IPS-15b (cell line): ENCODE data around the gene C2orf74.
"Not testable (repeated sequence)": the region's sequence is repeated elsewhere in the genome, so short reads cannot be mapped to it uniquely, and the experiment has no call there.

Experiments used
- H3K27me3 ChIP-seq: one replicate; pipeline ENCODE4 v1.6.1; 2013; ENCODE audit warnings: low read length; ENCODE audit not compliant: control insufficient read depth, insufficient read depth
- H3K36me3 ChIP-seq: one replicate; pipeline ENCODE4 v1.6.1; 2013; ENCODE audit warnings: low read length; ENCODE audit not compliant: control insufficient read depth, insufficient read depth
- H3K4me1 ChIP-seq: one replicate; pipeline ENCODE4 v1.6.1; 2013; ENCODE audit warnings: mild to moderate bottlenecking, low read length; ENCODE audit not compliant: control insufficient read depth, insufficient read depth
- H3K4me3 ChIP-seq: one replicate; pipeline ENCODE4 v1.5.1; 2013; ENCODE audit warnings: low read depth, low read length
- H3K9ac ChIP-seq: one replicate; pipeline ENCODE4 v1.6.1; 2013; ENCODE audit warnings: low read depth, mild to moderate bottlenecking, low read length
- H3K9me3 ChIP-seq: one replicate; pipeline ENCODE4 v1.6.1; 2013; ENCODE audit warnings: mild to moderate bottlenecking, low read length; ENCODE audit not compliant: control insufficient read depth, insufficient read depth

The C2orf74 gene

GRCh38 chr2:61145990-61146389 lies 16.0 kb upstream of the C2orf74 start:
- Histone ChIP-seq H3K36me3 (no peaks in the 10 kb centered on the region), H3K27me3 (no peaks in the 10 kb centered on the region), H3K4me3 (no peak overlapping the region), H3K4me1 (no peaks in the 10 kb centered on the region), H3K9me3 (no peaks in the 10 kb centered on the region), H3K9ac (no peak overlapping the region)

GRCh38 chr2:61148091-61148490 lies 13.9 kb upstream of the C2orf74 start:
- not testable (repeated sequence) for H3K4me3 ChIP-seq, H3K9me3 ChIP-seq, H3K27me3 ChIP-seq, H3K4me1 ChIP-seq, H3K9ac ChIP-seq, H3K36me3 ChIP-seq

GRCh38 chr2:61149074-61149473 lies 12.9 kb upstream of the C2orf74 start:
- no peaks in the 10 kb centered on the region for H3K4me1 ChIP-seq
- no peaks in the 10 kb centered on the region for H3K27me3 ChIP-seq
- no peaks in the 10 kb centered on the region for H3K9me3 ChIP-seq
- no peak overlapping the region for H3K9ac ChIP-seq
- H3K36me3 ChIP-seq = no peaks in the 10 kb centered on the region
- H3K4me3 ChIP-seq = no peak overlapping the region

- Histone ChIP-seq H3K27me3 (no peaks in the 10 kb centered on the region), H3K4me3 (no peak overlapping the region), H3K9ac (no peak overlapping the region), H3K36me3 (no peaks in the 10 kb centered on the region), H3K4me1 (no peaks in the 10 kb centered on the region), H3K9me3 (no peaks in the 10 kb centered on the region)
Observed at GRCh38 chr2:61151436-61151835, 10.6 kb upstream of the C2orf74 start.

- no peak overlapping the region for H3K4me3 ChIP-seq
- no peaks in the 10 kb centered on the region for H3K27me3 ChIP-seq
- no peaks in the 10 kb centered on the region for H3K36me3 ChIP-seq
- H3K4me1 ChIP-seq = no peaks in the 10 kb centered on the region
- no peak overlapping the region for H3K9ac ChIP-seq
- H3K9me3 ChIP-seq = no peaks in the 10 kb centered on the region
Observed at GRCh38 chr2:61157371-61158003, 4.5 kb upstream of the C2orf74 start.

GRCh38 chr2:61158356-61158955 lies 3.5 kb upstream of the C2orf74 start:
- Histone ChIP-seq H3K4me3 (no peak overlapping the region), H3K36me3 (no peaks in the 10 kb centered on the region), H3K4me1 (no peaks in the 10 kb centered on the region), H3K27me3 (no peaks in the 10 kb centered on the region), H3K9me3 (no peaks in the 10 kb centered on the region), H3K9ac (no peak overlapping the region)

GRCh38 chr2:61162721-61163120 lies 733 bp downstream of the C2orf74 start:
- H3K4me1 ChIP-seq = no peaks in the 10 kb centered on the region
- H3K9ac ChIP-seq = no peak overlapping the region
- no peaks in the 10 kb centered on the region for H3K27me3 ChIP-seq
- H3K4me3 ChIP-seq = no peak overlapping the region
- H3K36me3 ChIP-seq = no peaks in the 10 kb centered on the region
- H3K9me3 ChIP-seq = no peaks in the 10 kb centered on the region

GRCh38 chr2:61165082-61165481 lies 3.1 kb downstream of the C2orf74 start:
- not testable (repeated sequence) for H3K9ac ChIP-seq, H3K27me3 ChIP-seq, H3K4me3 ChIP-seq, H3K4me1 ChIP-seq, H3K36me3 ChIP-seq, H3K9me3 ChIP-seq

- Histone ChIP-seq H3K9me3 (no peaks in the 10 kb centered on the region), H3K4me3 (no peak overlapping the region), H3K27me3 (no peaks in the 10 kb centered on the region), H3K4me1 (no peaks in the 10 kb centered on the region), H3K9ac (no peak overlapping the region), H3K36me3 (no peaks in the 10 kb centered on the region)
Observed at GRCh38 chr2:61165946-61166345, 4.0 kb downstream of the C2orf74 start.

- H3K9me3 ChIP-seq = no peaks in the 10 kb centered on the region
- no peak overlapping the region for H3K4me3 ChIP-seq
- no peaks in the 10 kb centered on the region for H3K27me3 ChIP-seq
- no peaks in the 10 kb centered on the region for H3K4me1 ChIP-seq
- no peaks in the 10 kb centered on the region for H3K36me3 ChIP-seq
- no peak overlapping the region for H3K9ac ChIP-seq
Observed at GRCh38 chr2:61167579-61167978, 5.6 kb downstream of the C2orf74 start.

- H3K9me3 ChIP-seq = no peaks in the 10 kb centered on the region
- no peaks in the 10 kb centered on the region for H3K36me3 ChIP-seq
- peaks cover 14% of the 10 kb centered on the region for H3K27me3 ChIP-seq
- no peak overlapping the region for H3K4me3 ChIP-seq
- no peak overlapping the region for H3K9ac ChIP-seq
- H3K4me1 ChIP-seq = peaks cover 4% of the 10 kb centered on the region
Observed at GRCh38 chr2:61172671-61173070, 10.7 kb downstream of the C2orf74 start.

GRCh38 chr2:61173116-61173515 lies 11.1 kb downstream of the C2orf74 start:
- no peak overlapping the region for H3K4me3 ChIP-seq
- no peak overlapping the region for H3K9ac ChIP-seq
- H3K9me3 ChIP-seq = no peaks in the 10 kb centered on the region
- H3K27me3 ChIP-seq = peaks cover 14% of the 10 kb centered on the region
- H3K36me3 ChIP-seq = no peaks in the 10 kb centered on the region
- H3K4me1 ChIP-seq = peaks cover 5% of the 10 kb centered on the region
